Adrenal gland (tissue), 5 donors: Measurements from ENCODE around the gene ARHGAP22.

Source experiments
- CTCF ChIP-seq, 6 experiments: fragments of 450-650 bp in 4 of 6; fragments of 200-600 bp in 2 of 6; sonication (generic) in 1 of 6; IDR thresholded peaks; 1 replicate in 5 of 6; 2 replicates in 1 of 6; pipeline versions ENCODE4 v1.5.1 to v1.8.0; 2016 to 2021; ENCODE audit warnings: antibody characterized with exemption in 6 of 6, mild to moderate bottlenecking in 2 of 6, moderate library complexity in 1 of 6
- POLR2A ChIP-seq, 2 donors: fragments of 450-650 bp; IDR thresholded peaks; one replicate each; pipeline ENCODE4 v1.6.1; 2017; ENCODE audit warnings: antibody characterized with exemption in 2 of 2, mild to moderate bottlenecking in 2 of 2, moderate library complexity in 1 of 2
- donor health status: DM: no; HTN: no; CAD: no.

GRCh38 chr10:48459270-48460150, 145.4 kb downstream of the ARHGAP22 start:
- TF ChIP-seq CTCF (IDR thresholded peaks at IDR 0.05): no peak
- TF ChIP-seq POLR2A (IDR thresholded peaks at IDR 0.05): no peak
